ENCODE results near the gene TLR6.
"Not testable (repeated sequence)": the region's sequence is repeated elsewhere in the genome, so short reads cannot be mapped to it uniquely, and the experiment has no call there.

Gene TLR6

DNA sequence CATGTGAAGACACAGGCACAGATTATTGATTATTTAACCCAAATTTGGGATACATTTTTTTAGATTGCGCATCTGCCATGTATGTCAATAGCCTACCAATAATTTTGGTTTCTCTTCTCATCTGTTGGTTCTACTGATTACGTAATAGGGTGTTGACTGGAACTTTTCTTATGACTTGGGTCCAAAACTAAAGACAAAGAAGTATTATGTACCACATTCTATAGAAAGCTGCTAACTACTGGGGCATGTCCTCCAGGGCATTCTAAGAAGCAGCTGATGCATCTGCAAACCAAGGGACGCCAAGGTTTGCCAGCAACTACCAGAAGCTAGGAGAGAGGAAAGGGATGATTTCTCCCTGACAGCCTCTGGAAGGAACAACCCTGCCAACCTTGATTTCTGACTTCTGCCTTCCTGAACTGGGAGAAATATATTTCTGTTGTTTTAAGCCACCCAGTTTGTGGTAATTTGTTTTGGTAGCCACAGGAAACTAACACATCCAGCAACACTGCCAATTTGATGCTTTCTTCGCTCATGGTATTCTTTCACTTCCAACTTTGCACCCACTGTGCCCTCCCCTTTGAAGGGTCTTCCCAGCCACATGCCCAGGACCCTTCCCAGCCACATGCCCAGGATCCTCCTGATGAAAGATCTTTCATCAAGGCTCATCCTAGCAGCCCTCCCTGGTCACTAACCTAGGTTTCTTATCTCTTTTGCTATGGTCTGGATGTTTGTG is 36.1 kb downstream of the TLR6 start:
- no peak for DNase-seq

DNA sequence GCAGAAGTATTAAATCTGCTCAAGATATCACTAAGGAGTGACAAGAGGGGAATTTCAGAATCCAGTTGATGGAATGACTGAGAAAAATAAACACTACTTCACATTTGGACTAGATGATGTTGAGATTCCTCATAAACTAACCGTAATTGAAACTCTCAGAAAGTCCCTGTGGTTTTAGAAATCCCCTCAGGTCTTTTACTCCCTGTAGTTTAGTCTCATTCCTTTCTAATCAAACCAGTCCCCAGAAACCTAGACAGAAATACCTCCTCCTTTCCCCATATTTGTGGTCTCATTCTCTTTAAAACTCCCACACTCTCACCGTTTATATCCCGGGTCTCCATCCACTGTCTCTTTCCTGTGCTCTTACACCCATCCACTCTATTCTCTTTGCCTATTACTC is 37.0 kb downstream of the TLR6 start:
- DNase-seq = no peak

DNA sequence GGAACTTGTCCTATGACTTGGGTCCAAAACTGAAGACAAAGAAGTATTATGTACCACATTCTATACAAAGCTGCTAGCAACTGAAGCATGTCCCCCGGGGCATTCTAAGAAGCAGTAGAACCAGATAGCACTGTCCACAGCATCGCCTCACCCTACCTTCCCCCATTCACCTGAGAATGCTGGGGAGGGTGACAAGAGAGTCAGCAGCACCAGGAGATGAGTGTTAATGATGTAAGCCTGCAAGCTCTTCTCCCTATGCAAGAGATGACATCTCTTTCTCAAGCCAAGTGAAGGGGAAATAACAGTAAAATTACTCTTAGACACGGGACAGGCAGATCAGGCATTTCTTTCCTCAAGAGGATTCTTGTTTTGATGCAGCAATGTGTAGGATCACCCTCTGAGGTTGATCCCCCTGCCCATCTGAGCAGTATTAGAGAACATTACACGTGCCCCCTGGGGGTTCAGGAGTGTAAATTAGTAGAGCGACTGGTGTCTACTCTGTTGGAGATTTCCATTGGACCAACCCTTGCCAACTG is 38.1 kb downstream of the TLR6 start:
- peak; percentile 22 to 77 (median 64) for DNase-seq

DNA sequence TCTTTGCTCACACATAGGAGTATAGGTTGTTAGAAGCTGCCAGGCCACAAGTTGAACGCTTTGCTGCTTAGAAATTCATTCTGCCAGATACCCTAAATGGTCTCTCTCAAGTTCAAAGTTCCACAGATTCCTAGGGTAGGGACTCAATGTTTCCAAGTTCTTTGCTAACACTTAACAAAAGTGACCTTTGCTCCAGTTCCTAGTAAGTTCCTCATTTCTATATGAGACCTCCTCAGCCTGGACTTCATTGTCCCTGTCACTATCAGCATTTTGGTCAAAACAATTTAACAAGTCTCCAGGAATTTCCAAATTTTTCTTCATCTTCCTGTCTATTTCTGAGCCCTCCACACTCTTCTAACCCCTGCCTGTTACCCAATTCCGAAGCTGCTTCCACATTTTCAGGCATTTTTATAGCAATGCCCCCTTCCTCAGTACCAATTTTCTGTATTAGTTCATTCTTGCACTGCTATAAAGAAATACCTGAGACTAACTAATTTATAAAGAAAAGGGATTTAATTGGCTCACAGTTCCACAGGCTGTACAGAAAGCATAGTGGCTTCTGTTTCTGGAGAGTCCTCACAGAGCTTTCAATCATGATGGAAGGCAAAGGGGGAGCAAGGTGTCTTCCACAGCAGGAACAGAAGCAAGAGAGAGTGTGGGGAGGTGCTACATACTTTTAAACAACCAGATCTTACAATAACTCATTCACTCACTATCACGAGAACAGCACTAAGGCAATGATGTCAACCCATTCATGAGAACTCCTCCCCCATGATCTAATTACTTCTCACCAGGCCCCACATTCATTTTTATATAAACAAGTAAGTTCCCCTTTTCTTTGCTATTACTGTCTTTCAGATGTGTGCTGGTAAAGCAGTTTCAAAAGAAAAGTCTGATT is 40.5 kb downstream of the TLR6 start:
- DNase-seq = peak; percentile 72 to 96 (median 86)

GRCh38 chr4:38814386-38814785 is 42.2 kb downstream of the TLR6 start:
- peak; percentile 32 to 56 (median 38) for DNase-seq

DNA sequence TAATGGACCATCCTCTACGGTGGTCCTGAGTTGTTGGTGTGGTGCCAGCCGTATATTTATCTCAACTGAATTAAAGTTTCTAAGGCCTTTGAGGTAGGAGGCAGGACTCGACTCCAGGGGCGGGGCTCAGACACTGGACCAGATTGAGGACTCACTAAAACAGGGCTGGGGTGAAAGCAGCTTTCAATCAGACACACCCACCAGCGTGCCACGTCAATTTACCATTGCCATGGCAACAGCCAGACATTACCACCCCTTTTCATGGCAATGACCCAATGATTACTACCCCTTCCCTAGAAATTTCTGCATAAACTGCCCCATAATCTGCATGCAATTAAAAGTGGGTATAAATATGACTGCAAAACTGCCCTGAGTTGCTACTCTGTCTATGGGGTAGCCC is 45.3 kb downstream of the TLR6 start:
- no peak for DNase-seq

DNA sequence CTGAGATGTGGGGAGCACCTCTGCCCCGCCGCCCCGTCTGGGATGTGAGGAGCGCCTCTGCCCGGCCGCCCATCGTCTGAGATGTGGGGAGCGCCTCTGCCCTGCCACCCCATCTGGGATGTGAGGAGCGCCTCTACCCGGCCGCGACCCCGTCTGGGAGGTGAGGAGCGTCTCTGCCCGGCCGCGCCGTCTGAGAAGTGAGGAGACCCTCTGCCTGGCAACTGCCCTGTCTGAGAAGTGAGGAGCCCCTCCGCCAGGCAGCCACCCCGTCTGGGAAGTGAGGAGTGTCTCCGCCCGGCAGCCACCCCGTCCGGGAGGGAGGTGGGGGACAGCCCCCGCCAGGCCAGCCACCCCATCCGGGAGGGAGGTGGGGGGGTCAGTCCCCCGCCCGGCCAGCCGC is 49.2 kb downstream of the TLR6 start:
- not testable (repeated sequence) for DNase-seq

DNA sequence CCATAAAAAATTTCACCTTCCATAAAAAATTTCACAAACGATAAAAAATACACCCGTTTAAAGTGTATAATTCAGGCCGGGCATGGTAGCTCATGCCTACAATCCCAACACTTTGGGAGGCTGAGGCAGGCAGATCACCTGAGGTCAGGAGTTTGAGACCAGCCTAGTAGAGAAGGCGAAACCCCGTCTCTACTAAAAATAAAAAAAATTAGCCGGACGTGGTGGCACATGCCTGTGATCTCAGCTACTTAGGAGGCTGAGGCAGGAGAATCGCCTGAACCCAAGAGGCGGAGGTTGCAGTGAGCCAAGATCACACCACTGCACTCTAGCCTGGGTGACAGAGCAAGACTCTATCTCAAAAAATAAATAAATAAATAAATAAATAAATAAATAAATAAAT is 50.4 kb downstream of the TLR6 start:
- not testable (repeated sequence) for DNase-seq

GRCh38 chr4:38805530-38806145 is 51.0 kb downstream of the TLR6 start:
- peak; percentile 81 to 93 (median 90) for DNase-seq

GRCh38 chr4:38804654-38805295 is 51.8 kb downstream of the TLR6 start, which contains the start of gene TLR1:
TLR1 (minus strand) TSS chr4:38804791; CDS start chr4:38798831, 5,960 bp downstream.
- DNase-seq = peak; percentile 56 to 90 (median 78)

DNA sequence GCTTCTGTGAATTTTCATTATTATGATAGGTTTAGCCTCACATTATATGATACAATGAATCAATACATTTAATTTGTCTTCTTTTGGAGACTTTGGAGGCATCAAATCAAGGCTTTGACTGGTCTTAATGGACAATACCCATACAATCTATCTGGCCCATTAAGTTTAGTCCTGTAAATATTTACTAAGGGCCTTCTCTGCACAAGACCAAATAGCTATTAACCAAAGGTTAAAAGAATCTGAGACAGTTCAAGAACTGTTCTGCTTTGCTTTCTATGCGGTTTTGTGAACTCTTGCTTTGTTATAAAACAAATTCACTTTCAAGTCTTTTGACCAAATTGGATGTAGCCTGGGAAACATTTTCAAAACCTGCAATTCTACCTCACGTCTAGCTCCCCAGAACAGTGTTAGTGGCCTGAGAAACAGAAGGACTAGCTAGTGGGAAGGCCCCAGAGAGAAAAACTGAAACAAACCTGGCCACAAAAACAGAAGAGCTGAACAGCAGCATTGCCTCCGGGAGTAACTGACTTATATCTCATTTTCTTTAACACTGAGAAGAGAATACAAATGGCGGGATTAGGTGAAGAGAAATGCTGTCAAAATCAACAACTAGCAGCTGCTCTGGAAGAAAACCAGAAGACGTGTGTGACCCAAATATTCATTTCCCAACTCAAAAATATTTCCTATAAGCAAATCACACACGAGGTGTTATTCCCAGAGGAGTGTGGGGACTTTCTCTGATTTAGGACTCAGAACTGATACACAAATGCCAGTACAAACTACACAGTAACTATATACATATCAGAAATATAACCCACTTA is 52.6 kb downstream of the TLR6 start:
- peak in 3 of 4 experiments; percentile 26 to 54 (median 47) for DNase-seq

- no peak for DNase-seq
Observed at GRCh38 chr4:38802561-38803355, 53.9 kb downstream of the TLR6 start.

DNA sequence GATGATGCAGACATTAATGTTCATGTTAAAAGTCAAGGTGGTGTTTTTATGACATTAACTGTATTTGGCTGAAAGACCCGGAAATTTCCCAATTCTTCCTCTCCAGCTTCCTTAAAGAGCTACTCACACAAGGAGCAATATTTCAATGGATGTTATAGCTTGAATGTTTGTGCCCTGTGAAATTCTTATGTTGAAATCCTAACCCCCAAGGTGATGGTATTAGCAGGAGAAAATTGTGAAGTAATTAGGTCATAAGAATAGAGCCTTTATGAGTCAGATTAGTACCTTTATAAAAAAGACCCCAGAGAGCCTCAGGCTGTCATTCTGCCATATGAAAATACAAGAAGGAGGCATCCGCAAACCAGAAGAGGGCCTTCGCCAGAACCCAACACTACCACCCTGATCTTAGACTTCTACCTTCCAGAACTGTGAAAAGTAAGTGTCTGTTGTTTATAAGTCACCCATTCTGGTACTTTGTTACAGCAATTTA is 55.6 kb downstream of the TLR6 start:
- DNase-seq = no peak

DNA sequence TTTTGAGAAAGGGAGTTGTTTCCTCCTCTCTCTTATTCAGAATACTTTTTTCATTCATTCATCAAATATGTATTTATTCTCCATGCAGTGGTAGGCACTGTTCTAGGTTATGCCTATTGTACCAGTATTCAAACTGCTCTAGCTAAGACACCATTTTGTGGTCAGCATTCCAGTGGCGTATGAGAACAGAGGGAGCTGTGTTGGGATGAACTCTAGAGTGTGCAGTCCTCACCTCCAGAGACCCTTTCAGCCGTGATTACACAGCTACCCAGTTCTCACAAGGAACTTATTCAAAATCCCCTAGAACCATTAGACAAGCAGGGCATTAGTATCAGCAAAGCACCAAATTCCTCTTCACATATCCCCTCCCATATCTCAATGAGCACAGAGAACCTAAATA is 56.3 kb downstream of the TLR6 start:
- DNase-seq = no peak

DNA sequence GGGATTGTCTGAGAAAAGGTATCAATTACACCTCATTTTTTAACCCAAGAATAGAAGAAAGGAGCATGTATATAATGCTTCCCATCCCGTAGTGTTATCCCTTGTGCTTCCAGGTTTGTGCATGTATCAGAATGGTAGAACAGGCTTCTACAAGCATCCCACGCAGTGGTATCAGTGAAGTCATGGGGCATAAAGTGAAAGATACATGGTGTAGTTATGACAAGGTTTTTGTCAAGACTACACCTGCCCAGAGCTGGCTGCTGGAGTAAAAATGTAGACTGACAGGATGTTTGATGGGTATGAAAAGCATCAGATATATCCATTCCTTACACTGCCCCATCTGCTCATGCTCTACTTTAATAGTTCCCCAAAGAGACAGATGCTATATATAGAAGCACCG is 61.5 kb downstream of the TLR6 start:
- DNase-seq = no peak

DNA sequence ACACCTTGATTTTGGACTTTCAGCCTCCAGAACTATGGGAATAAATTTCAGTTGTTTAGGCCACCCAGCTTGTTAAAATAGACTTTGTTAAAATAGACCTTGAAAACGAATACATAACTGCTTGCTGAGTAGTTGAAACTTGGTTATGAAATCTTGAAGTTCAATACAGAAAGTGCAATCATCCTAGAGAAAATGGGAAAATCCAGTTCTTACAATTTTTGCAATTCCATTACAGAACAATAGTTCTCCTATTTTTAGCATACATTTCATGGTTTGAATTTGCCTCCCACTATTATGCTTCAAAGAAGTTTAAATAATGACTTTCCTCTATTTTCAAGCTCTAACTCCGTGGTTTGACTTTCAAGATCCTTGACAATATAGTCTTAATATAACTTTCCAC is 62.6 kb downstream of the TLR6 start:
- DNase-seq = peak in 2 of 4 experiments; percentile 45 to 60

- peak; percentile 54 to 78 (median 69) for DNase-seq
Observed at GRCh38 chr4:38791010-38791409, 65.6 kb downstream of the TLR6 start.

DNA sequence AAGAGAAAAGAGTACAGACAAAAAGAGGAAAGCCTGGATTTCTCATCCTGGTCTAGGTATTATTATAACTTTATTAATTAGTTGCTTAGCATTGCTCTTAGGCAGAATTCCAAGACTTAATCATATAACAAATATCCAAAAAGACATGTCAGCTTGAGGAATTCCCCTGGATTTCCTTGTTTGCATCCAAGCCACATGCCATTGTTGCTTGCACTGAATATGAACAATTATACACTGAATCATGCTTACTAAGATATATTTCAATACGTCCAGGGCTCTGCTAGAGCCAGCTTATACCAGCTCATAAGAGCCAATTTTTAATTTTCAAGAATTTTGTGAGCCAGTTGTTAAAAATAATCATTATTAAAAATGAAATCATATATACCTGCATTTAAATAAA is 68.3 kb downstream of the TLR6 start:
- DNase-seq = no peak

- no peak for DNase-seq
Observed at GRCh38 chr4:38787693-38788092, 68.9 kb downstream of the TLR6 start.

GRCh38 chr4:38785901-38786402 is 70.7 kb downstream of the TLR6 start:
- peak; percentile 86 to 94 (median 91) for DNase-seq
